Measurements from ENCODE around the gene CEACAM16. TPM values are rescaled to one million over a fixed set of nuclear protein-coding genes. Genes with fewer than 3 reads are reported as not detected.

Gene CEACAM16
- total RNA-seq, 2 experiments from 2014 or later: not detected

DNA sequence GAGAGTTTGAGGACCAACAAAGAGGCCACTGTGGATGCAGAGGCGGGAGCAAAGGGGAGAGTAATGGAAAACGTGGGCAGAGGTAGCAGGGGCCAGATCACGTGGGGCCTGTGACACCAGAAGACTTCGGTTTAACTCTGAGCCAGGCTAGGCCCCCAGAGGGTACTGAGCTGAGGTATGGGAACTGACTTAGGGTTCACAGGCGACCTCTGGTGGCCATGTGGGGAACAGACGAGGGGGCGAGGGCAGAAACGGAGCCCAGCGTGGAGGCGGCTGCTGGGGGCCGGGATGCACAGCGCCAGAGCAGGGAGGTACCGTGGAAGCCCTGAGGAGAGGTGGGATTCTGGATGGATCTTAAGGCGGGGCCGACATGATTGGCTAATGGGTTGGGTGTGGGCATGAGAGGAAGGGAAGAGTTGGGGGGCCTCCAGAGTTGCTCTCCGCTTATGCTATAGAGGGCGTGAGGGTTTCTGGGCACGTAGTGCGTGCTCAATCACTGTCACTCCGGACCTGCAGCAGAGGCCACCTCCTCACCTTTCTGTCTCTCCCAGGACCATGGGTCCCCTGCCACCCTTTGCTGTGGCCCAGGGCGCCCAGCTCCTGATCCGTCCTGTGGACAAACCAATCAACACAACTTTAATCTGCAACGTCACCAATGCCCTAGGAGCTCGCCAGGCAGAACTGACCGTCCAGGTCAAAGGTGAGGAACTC, 41.6 kb upstream of the CEACAM16 start:
- H3K4me1 Mint-ChIP-seq (ENCODE audit: low read depth): peaks cover 12% of the 10 kb centered on the region
- no peaks in the 10 kb centered on the region for H3K27me3 Mint-ChIP-seq
- peak; percentile 86 for ATAC-seq
- ChIA-PET POLR2A (no interaction called here), CTCF (interaction anchor here (0.6 to 6.6 kb wide), 24 partner anchors 9 to 150 kb away, joined by 3 to 58 read pairs (median 4); partner anchors contain the start of gene PVR)
- H3K27ac Mint-ChIP-seq: no peak overlapping the region
- no peaks in the 10 kb centered on the region for H3K9me3 Mint-ChIP-seq
- H3K4me3 Mint-ChIP-seq: no peak overlapping the region
- DNase-seq: peak; percentile 85
- intact Hi-C loops (cut with micrococcal nuclease): loop anchor here (2.0 kb wide), 1 partner anchor 81 kb away; no protein-coding TSS in a partner anchor
- TF ChIP-seq, protein P1, sequence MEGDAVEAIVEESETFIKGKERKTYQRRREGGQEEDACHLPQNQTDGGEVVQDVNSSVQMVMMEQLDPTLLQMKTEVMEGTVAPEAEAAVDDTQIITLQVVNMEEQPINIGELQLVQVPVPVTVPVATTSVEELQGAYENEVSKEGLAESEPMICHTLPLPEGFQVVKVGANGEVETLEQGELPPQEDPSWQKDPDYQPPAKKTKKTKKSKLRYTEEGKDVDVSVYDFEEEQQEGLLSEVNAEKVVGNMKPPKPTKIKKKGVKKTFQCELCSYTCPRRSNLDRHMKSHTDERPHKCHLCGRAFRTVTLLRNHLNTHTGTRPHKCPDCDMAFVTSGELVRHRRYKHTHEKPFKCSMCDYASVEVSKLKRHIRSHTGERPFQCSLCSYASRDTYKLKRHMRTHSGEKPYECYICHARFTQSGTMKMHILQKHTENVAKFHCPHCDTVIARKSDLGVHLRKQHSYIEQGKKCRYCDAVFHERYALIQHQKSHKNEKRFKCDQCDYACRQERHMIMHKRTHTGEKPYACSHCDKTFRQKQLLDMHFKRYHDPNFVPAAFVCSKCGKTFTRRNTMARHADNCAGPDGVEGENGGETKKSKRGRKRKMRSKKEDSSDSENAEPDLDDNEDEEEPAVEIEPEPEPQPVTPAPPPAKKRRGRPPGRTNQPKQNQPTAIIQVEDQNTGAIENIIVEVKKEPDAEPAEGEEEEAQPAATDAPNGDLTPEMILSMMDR (IDR thresholded peaks at IDR 0.05): peak; percentile 88
- peaks cover 16% of the 10 kb centered on the region for H3K36me3 Mint-ChIP-seq (ENCODE audit: low read depth)

DNA sequence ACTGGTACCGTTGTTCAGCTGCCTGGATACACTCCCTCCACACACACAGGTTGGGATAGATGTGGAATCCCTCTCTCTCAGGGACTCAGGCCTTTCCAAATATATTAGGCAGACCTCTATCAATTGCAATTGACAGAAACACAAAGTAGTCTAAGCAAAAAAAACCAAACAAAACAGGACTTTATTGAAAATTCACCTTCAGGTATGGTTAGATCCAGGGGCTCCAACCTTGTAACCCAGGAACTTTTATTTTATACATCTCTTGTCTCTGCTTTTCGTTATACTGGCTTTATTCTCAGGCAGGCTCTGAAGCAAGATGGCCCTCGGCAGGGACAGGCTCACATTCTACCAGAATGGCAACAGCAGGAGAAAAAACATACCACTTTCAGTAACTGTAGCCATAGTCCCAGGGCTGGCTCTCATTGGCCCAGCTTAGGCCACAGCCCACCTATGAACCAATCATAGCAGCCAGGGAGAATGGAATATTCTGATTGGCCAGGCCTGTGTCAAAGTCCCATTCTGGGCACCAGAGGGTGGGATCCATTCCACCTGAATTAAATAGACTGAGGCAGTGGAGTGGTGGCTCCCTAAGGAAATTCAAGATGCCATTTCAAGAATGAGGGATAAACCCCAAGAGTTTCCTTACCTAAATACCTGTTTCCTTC, 40.8 kb upstream of the CEACAM16 start:
- H3K27ac Mint-ChIP-seq: no peak overlapping the region
- peaks cover 12% of the 10 kb centered on the region for H3K4me1 Mint-ChIP-seq (ENCODE audit: low read depth)
- no peak for ATAC-seq
- H3K9me3 Mint-ChIP-seq: no peaks in the 10 kb centered on the region
- no peaks in the 10 kb centered on the region for H3K27me3 Mint-ChIP-seq
- TF ChIP-seq, protein P1 (IDR thresholded peaks at IDR 0.05): no peak
- DNase-seq: no peak
- ChIA-PET POLR2A (no interaction called here), CTCF (interaction anchor here (0.8 to 6.6 kb wide), 5 partner anchors 31 to 113 kb away, joined by 4 to 58 read pairs (median 28); no protein-coding TSS in a partner anchor)
- H3K36me3 Mint-ChIP-seq (ENCODE audit: low read depth): peaks cover 15% of the 10 kb centered on the region
- intact Hi-C loops (cut with micrococcal nuclease): no loop called here
- H3K4me3 Mint-ChIP-seq: no peak overlapping the region

DNA sequence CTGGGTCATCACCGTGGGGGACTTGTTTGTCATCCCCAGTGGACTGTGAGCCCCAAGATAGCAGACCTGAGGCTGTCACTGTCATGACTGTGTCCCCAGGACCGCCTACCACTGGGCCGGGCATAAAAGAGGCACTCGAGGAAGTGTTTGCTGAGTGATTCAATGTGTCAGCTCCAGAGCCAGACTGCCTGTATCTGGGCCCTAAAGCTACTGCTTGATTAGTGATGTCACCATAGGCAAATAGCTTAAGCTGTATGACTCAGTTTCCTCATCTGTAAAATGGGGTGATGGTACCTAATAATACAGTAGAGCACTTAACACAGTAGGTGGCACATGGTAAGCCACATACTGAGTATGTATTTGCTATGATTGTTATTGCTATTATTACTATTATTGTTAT, 38.9 kb upstream of the CEACAM16 start:
- ChIA-PET POLR2A (no interaction called here), CTCF (interaction anchor here (1.5 to 6.6 kb wide), 3 partner anchors 83 to 111 kb away, joined by 4 to 58 read pairs (median 4); no protein-coding TSS in a partner anchor)
- H3K27me3 Mint-ChIP-seq: no peaks in the 10 kb centered on the region
- TF ChIP-seq, protein P1 (IDR thresholded peaks at IDR 0.05): no peak
- ATAC-seq (no peak), DNase-seq (no peak)
- no peaks in the 10 kb centered on the region for H3K9me3 Mint-ChIP-seq
- peaks cover 7% of the 10 kb centered on the region for H3K4me1 Mint-ChIP-seq (ENCODE audit: low read depth)
- intact Hi-C loops (cut with micrococcal nuclease): no loop called here
- H3K36me3 Mint-ChIP-seq (ENCODE audit: low read depth): peaks cover 11% of the 10 kb centered on the region
- no peak overlapping the region for H3K4me3 Mint-ChIP-seq
- H3K27ac Mint-ChIP-seq: no peak overlapping the region

DNA sequence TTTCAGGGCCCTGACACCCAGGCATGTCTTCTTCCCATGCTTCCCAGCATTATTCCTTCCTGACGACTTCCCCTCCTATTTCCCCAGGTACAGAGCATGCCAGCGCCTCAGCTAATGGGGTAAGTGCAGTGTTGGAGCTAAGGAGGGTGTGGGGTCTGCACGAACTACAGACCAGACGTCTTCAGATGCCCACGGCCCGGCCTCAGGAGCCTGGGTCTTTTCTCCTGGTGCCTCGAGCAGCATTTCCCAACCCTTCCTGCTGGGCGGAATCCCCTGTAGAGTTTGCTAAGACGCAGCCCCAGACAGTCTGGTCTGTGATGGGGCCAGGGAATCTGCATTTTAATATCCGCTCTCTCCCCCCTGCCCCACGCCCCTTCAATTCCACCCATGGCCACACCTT, 37.7 kb upstream of the CEACAM16 start:
- TF ChIP-seq, protein P1 (IDR thresholded peaks at IDR 0.05): no peak
- intact Hi-C loops (cut with micrococcal nuclease): no loop called here
- H3K27me3 Mint-ChIP-seq: no peaks in the 10 kb centered on the region
- POLR2A ChIA-PET: no interaction called here
- H3K4me1 Mint-ChIP-seq (ENCODE audit: low read depth): peaks cover 7% of the 10 kb centered on the region
- CTCF ChIA-PET: interaction anchor here (0.6 to 3.7 kb wide), 4 partner anchors 63 to 110 kb away, joined by 3 to 17 read pairs (median 5); no protein-coding TSS in a partner anchor
- H3K27ac Mint-ChIP-seq: no peak overlapping the region
- no peak overlapping the region for H3K4me3 Mint-ChIP-seq
- ATAC-seq (no peak), DNase-seq (no peak)
- H3K9me3 Mint-ChIP-seq: no peaks in the 10 kb centered on the region
- H3K36me3 Mint-ChIP-seq (ENCODE audit: low read depth): peaks cover 7% of the 10 kb centered on the region

DNA sequence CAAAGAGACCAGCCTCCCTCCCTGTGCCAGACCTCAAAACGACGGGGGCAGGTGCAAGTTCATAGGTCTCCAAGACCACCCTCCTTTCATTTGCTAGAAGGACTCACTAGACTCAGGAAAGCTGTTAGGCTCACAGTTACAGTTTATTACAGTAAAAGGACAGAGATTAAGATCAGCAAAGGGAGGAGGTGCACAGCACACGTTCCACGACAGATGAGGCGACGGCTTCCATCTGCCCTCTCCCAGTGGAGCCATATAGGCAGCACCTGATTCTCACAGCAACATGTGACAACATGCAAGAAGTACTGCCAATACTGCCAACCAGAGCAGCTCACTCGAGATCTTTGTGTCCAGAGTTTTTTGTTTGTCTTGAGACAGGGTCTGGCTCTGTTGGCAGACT, 37.0 kb upstream of the CEACAM16 start:
- ATAC-seq: no peak
- H3K9me3 Mint-ChIP-seq: no peaks in the 10 kb centered on the region
- intact Hi-C loops (cut with micrococcal nuclease): no loop called here
- TF ChIP-seq, protein P1 (IDR thresholded peaks at IDR 0.05): no peak
- no peaks in the 10 kb centered on the region for H3K27me3 Mint-ChIP-seq
- no peak overlapping the region for H3K27ac Mint-ChIP-seq
- no peak overlapping the region for H3K4me3 Mint-ChIP-seq
- ChIA-PET POLR2A (no interaction called here), CTCF (interaction anchor here (0.6 to 3.7 kb wide), 3 partner anchors 62 to 91 kb away, joined by 3 to 17 read pairs (median 6); no protein-coding TSS in a partner anchor)
- peaks cover 4% of the 10 kb centered on the region for H3K36me3 Mint-ChIP-seq (ENCODE audit: low read depth)
- no peak for DNase-seq
- peaks cover 6% of the 10 kb centered on the region for H3K4me1 Mint-ChIP-seq (ENCODE audit: low read depth)
